NOMO-1 treated with dmso at 0.1 percent for 144 hours (cell line): ENCODE results near the gene VAT1L.

Source experiments
- DNase-seq: peaks from one replicate; lab custom pipeline; 2025; ENCODE audit not compliant: unreplicated experiment; lab: John Stamatoyannopoulos, UW

VAT1L gene, protein sequence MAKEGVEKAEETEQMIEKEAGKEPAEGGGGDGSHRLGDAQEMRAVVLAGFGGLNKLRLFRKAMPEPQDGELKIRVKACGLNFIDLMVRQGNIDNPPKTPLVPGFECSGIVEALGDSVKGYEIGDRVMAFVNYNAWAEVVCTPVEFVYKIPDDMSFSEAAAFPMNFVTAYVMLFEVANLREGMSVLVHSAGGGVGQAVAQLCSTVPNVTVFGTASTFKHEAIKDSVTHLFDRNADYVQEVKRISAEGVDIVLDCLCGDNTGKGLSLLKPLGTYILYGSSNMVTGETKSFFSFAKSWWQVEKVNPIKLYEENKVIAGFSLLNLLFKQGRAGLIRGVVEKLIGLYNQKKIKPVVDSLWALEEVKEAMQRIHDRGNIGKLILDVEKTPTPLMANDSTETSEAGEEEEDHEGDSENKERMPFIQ

GRCh38 chr16:77788181-77789084, at the start of gene VAT1L:
Gene VAT1L, plus strand, starts transcription at chr16:77788564. Its CDS starts 119 bp downstream, at chr16:77788683.
- DNase-seq, result no peak

DNA sequence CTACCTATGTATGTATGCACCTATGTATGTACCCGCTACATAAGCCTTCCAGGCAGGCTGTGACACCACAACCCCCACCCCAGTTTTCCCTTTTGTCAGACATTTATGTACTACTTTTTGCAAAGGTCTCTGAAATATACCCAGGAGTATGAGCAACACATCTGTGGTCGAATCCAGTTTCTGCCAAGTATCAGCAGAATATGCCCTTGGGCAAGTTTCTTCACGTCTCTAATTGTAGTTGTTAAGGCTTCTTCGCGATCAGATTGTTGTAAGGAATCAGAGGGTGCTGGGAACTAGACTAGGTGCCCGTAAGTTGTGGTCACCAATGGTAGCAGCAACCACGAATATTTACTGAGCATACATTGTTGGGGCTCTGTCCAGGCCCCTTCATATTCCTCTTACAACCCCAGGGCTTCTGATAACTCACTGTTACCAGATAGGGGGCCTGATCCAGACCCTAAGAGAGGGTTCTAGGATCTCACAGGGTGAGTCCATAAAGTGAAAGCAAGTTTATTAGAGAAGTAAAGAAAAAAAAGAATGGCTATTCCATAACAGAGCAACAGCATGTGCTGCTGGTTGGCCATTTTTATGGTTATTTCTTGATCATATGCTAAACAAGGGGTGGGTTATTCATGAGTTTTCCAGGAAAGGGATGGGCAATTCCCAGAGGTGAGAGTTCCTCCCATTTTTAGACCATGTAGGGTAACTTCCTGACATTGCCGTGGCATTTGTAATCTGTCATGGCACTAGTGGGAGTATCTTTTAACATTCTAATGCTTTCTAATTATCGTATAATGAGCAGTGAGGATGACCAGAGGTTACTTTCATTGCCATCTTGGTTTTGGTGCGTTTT, 49.4 kb upstream of the VAT1L start:
- no peak for DNase-seq

DNA sequence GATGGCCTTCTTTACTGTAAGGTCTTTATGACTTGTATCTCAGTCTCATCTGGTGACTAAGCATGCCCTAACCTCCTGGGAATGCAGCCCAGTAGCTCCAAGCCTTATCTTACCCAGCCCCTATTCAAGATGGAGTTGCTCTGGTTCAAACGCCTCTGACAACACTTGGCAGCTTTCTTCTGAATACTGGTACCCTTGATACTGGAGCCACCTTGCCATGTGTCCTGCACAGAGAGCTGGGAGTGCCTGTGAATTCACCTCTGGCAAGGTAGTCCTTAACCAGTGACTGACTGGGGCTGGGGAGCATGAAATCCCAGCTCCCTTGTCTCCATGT, 48.8 kb upstream of the VAT1L start:
- DNase-seq, result no peak

GRCh38 chr16:77744141-77744540, 44.2 kb upstream of the VAT1L start:
- DNase-seq, result no peak

DNA sequence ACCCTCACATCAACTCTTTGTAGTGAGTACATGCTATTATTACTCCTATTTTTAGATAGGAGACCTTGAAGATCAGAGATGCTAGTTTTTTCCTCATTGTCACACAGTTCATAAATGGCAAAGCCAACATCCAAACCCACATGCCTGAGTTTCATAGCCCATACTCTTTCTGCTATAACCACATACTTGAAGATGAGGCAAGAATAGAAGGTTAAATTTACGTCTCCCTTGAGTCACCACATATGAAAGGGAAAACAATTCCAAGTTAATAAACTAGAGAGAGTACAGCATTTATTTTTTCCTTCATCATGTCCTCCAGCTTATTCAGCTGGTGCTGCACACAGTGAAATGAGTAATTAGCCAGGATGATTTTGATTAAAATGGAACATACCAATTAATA, 42.4 kb upstream of the VAT1L start:
- DNase-seq, result no peak

GRCh38 chr16:77748421-77749005, 39.9 kb upstream of the VAT1L start:
- DNase-seq, result no peak

DNA sequence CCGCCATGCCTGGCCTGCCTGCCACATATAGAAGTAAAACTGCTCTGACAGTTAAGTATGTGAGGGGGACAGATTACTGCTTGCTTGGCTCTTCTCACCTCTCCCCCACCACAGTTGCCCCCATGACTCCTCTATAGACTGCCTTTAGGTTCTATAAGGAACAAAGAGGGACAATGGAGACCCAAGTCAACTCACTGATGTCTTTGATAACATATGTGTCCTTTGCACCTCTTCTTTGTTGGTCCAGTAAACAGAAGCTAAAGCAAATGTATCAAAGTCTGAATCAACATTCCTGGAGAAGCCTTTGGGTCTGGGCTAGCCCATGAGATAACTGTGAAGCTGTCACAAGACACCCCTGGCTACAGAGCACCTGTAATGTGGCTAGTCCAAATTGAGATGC, 38.9 kb upstream of the VAT1L start:
- no peak for DNase-seq

GRCh38 chr16:77758046-77758445, 30.3 kb upstream of the VAT1L start:
- DNase-seq, result no peak

DNA sequence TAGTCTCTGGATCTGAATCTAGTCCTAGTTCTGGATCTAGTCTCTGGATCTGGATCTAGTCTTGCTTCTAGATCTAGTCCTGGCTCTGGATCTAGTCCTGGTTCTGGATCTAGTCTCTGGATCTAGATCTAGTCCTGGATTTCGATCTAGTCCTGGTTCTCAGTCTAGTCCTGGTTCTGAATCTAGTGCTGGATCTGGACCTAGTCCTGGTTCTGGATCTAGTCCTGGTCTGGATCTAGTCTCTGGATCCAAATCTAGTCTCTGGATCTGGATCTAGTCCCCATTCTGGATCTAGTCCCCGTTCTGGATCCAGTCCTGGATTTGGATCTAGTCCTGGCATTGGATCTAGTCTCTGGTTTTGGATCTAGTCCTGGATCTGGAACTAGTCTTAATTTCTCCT, 29.9 kb upstream of the VAT1L start:
- DNase-seq, result no peak

DNA sequence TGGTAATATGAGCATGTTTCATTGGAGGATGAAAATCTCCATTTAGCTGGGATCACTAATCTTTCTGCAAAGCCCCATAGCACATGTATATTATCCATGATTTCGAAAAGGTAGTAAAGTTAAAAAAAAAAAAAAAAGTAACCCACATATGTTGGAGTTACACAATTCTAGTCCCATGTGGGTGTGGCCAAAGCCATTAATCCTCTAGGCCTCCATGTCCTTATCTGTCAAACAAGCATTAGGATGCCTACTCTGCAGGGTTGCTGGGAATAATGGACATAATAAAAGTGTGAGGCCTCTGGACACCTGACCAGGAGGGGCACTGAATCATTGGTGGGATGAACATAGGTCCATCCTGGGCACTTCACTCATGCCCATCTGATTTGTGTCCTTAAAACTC, 29.2 kb upstream of the VAT1L start:
- DNase-seq, result no peak

DNA sequence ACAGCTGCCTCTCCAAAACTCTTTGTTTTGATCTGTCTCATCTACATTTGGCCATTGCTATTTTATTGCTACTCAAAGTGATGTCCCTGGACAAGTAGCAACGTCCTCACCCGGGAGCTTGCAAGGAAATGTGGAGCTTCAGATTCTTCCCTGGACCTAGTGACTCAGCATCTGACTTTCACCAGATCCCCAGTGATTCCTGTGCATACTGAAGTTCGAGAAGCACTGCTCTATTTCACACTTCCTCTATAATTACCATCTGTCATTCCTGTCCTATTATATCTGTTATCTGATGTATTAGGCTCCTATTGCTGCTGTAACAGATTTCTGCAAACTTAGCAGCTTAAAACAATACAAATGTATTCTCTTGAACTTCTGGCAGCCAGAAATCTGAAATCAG, 28.5 kb upstream of the VAT1L start:
- no peak for DNase-seq

- no peak for DNase-seq
Measured at GRCh38 chr16:77760800-77761199, 27.6 kb upstream of the VAT1L start.

DNA sequence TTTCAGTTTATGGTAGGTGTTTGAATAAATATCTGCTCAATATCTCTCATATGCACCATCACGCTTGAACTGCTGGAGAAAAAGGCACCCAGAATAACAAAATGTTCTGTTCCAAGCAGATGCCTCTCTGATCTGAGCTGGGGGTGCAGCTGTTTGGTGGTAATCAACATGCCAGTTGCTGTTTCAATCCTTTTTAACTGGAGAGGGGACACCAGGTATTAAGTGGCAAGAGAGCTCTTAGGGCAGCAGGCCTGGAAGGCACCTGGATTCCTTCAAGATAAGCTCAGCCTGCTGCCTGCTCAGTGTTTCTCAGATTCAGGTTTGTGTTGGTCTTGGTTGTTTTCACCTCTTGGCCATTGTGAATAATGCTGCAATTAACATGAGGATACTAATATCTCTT, 27.2 kb upstream of the VAT1L start:
- no peak for DNase-seq

DNA sequence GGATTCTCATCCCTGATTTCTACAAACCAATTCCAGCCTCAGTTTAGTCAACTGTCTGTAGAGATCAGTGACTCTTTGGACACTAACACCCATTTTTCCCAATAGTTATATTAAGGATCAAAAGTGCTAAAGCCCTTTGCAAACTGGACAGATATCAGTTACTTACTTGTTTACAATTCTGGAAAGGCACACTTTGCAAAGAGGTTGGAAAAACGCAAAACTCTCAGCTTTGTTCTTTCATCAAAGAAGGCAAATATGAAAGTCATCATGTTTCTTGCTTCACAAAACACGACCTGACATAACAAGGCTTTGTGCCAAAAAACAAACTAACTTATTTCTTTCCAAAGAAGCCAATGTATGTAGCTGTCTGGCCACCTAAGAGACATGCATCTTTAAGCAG, 26.1 kb upstream of the VAT1L start:
- no peak for DNase-seq

- DNase-seq, result no peak
Measured at GRCh38 chr16:77763994-77764393, 24.4 kb upstream of the VAT1L start.

GRCh38 chr16:77767211-77767610, 21.2 kb upstream of the VAT1L start:
- DNase-seq, result no peak

DNA sequence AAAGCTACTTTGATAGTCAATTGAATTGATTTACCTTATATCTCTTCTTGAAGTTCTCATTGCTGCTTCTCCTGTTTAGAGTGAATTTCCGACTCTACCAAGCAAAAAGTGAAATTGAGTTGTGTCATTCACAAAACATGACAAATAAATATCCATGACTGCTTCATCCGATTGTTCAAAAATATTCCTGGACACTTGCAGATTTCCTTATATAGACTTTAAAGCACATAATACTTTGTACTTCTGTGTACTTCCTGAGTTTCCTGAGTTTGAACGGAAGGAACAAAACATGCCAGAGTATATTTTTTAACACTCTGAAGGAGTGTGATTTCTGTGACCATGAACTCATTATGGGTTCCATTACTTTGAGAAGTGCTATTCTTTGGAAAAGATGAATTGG, 20.5 kb upstream of the VAT1L start:
- DNase-seq, result no peak

- no peak for DNase-seq
Measured at GRCh38 chr16:77775911-77776909, 12.2 kb upstream of the VAT1L start.

DNA sequence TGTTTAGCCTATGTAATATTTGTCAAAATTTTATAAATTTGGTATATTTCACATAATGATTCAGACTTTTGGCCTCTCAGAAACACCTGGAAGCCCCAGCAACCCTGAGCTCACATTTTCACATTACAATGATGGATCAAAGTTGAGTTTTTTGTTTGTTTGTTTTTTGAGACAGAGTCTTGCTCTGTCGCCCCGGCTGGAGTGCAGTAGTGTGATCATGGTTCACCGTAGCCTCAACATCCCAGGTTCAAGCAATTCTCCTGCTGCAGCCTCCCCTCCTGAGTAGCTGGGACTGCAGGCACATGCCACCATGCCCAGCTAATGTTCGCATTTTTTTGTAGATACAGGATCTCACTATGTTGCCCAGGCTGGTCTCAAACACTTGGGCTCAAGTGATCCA, 10.6 kb upstream of the VAT1L start:
- DNase-seq, result no peak

DNA sequence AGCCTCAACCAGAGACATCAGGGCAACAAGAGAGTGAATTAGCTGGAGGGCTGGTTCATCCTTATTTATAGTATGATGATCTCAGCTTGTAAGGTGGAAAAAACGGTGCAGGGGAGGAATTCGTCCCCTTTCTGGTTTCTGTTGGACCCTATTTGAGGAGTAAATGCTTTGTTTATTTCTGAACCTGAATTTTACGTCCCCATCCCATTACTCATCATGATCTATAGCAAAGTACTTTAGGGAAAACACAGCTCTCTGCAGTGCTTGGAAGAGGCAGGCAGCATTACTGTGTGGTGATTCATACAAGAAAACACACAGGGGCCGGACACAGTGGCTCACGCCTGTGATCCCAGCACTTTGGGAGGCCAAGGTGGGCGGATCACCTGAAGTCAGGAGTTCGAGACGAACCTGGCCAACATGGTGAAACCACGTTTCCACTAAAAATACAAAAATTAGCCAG, 8.0 kb upstream of the VAT1L start:
- no peak for DNase-seq
